GM18505 (cell line): ENCODE data around the gene DPPA3.
"Not testable (repeated sequence)": the region's sequence is repeated elsewhere in the genome, so short reads cannot be mapped to it uniquely, and the experiment has no call there.

Source experiments
- ATAC-seq: cut with Tn5 transposase; IDR thresholded peaks from one replicate; pipeline ENCODE4 v1.9.1; 2021; ENCODE audit not compliant: unreplicated experiment
- POLR2A ChIP-seq: IDR thresholded peaks from 4 replicates; pipeline ENCODE4 v1.6.1; 2011; ENCODE audit warnings: borderline replicate concordance; ENCODE audit not compliant: insufficient read depth, insufficient read length; ENCODE audit errors: extremely low read depth

The DPPA3 gene

DNA sequence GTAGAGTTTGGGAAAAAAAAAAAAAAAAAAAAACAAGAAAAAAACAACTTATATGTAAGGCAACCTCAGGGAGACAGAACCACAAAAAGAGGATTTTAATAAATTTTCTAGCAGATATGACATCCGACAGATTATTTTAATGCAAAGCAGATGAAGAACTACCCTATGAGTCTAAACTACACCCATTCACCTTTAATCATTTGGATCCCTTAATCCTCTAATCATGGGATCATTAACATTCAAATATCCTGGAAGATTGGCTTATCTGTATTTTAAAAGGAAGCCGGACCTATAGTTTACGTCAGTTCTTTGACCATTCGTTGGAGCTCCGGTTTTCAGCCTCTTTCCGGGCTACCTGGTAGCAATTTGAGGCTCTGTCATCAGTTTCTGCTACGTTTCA, at the start of gene DPPA3:
Gene DPPA3, plus strand, starts transcription at position 301 of the 400 bp plus-strand sequence. CDS start 138 bp downstream, outside the sequence.
- TF ChIP-seq POLR2A: no peak
- ATAC-seq: no peak

DNA sequence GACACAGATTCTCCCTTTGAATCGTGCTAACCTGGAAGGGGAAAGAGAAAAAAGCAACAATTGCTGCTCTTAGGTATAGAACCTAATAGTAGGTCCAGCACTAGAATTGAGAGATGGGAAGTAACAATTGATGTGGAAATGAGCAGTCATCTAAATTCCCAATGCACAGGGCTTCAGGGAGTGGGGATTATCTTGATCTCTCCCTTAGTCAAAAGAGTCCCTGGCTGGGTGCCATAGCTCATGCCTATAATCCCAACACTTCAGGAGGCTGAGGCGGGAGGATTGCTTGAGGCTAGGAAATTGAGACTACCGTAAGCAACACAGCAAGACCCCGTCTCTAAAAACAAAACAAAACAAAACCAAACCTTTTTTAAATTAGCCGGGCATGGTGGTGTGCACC, 49.5 kb upstream of the DPPA3 start:
- no peak for TF ChIP-seq POLR2A
- no peak for ATAC-seq

DNA sequence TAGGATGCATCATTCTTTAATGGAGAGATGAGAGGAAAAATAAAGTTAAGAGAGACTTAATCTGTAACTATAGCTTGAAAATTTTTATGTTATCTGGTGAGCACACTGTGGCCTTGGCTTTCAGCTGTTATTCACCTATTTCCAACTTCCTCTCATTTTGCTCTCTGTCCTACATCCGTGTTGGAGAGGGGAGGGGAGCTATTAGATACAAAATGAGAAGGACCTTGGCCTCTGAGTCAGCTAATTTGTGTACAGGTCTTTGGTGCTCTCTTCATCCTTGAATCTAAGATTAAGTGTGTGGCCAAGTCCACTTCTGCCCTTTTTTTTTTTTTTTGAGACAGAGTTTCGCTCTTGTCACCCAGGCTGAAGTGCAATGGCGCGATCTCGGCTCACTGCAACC, 44.6 kb upstream of the DPPA3 start:
- TF ChIP-seq POLR2A: no peak
- no peak for ATAC-seq

DNA sequence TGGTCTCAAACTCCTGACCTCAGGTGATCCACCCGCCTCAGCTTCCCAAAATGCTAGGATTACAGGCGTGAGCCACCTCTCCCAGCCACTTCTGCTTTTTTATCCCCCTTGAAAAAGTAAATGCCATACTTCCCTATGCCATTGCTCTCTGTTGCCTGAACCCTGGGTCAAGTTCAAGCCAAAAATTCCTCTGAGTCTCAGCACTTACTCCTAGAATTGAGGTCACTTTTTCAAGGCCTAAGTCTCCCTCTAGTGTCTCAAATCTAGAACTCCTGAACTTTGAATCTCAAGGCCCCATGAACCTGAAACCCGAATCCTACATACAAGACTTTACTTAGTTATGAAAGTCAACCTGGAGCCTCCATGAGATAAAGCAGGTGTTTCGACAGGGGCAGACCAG, 44.1 kb upstream of the DPPA3 start:
- no peak for TF ChIP-seq POLR2A
- ATAC-seq: no peak

DNA sequence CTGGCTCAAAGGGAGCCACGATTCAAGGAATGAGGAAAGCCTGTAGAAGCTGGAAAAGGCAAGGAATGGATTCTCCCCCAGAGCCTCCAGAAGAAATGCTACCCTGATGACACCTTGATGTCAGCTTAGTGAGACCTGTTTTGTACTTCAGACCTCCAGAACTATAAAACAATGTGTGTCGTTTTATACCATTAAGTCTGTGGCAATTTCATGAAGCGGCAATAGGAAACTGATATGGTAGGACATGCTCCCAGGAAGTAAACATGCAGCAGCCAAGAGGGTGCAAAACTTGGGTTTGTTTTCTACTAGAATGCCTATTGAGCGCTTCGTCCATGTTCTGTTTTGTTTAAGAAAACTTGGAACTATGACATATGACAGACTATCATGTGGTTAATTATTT, 43.1 kb upstream of the DPPA3 start:
- TF ChIP-seq POLR2A: no peak
- ATAC-seq: no peak

DNA sequence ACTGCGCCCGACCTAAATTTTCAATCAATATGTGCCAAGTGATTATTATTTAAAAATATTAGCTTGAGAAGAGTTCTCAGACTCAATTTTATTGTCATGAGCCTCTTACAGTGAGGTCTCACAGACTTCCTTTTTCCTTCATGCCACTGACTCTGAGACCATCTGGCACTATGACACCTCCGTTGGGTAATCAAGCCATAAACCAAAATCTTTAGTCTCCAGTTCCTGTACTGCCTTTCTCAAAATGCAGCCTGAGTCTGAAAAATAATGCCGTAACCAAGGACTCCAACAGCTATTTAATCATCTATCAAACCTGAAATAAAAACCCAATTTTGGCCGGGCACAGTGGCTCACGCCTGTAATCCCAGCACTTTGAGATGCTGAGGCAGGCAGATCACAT, 35.8 kb upstream of the DPPA3 start:
- ATAC-seq: not testable (repeated sequence)

DNA sequence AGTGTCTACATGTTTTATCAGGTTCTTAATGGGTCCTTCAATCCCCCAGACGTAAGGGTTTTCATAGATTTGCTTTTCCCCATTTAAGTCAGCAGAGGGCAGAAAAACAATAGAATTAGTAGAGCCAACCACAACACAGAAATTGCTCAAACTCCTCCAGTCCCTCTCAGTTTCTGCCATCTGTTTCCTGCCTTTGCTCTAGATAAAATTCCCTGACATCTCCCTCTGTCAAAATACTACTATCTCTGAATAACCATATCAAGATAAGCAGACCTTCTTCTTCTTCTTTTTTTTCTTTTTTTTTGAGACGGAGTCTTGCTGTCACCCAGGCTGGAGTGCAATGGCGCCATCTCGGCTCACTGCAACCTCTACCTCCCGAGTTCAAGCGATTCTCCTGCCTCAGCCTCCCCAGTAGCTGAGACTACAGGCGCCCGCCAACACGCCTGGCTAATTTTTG, 33.8 kb upstream of the DPPA3 start:
- not testable (repeated sequence) for ATAC-seq

DNA sequence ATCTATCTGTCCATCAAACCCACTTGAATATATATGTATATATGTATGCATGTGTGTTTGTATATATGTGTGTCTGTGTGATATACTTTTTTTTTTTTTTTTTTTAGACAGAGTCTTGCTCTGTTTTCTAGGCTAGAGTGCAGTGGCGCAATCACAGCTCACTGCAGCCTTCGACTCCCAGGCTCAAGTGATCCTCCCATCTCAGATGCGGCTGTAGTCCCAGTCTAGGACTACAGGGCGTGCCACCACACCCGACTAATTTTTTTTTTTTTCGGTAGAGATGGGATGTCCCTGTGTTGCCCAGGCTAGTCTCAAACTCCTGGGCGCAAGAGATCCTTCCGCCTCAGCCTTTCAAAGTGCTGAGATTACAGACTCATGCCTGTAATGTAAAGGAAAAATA, 32.5 kb upstream of the DPPA3 start:
- no peak for ATAC-seq
- no peak for TF ChIP-seq POLR2A

DNA sequence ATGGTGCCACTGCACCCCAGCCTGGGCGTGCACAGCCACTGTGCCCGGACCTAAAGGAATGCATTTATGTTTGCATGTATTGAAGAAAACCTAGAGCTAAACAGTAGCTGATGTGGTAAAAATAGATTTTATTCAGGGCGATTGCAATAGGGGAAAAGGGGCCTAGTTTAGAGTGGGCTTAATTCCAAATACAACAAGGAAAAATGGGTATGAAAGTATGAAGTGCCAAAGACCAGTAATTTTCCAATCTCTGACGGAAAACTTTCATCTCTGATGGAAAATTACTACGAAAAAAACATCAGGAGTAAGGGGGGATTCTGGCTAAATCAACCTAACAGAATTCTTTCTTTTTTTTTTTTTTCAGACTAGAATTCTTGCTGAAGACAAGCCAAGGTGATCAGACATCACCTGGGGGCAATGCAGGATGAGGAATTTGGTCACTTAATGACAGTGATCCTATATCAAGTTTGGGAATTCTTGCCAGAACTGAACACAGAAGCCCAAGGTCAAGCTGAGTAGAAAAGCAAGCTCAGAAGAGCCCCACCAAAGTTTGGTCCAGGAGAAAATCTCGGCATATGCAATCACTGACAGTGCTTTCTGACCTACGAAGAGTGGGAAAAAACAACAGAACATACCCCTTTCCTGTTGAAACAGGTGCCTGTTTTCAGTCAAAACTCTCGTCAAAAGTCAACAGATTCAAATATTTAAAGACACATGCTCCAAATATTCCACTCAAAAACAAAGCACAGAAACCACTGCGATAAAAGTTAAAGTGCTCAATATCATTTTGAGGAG, 31.8 kb upstream of the DPPA3 start:
- ATAC-seq: no peak

DNA sequence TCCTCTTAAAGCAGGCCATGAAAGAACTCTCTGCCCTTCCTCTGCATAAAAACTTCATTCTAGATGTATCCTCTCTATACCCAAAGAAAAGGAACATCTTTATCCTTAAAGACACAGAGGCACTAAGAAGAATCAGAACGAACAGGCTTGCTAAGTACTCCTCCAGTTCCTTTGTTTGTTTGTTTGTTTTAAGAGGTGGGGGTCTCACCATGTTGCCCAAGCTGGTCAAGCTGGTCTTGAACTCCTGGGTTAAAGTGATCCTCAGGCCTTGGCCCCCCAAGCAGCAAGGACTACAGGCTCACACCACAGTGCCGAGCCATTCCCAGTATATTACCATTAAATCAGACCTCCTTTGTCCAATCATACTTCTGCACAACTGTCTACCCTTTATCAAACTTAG, 29.7 kb upstream of the DPPA3 start:
- no peak for ATAC-seq
- TF ChIP-seq POLR2A: no peak

More for the DNA sequence above, 31.8 kb upstream of the DPPA3 start:
- TF ChIP-seq POLR2A: no peak

DNA sequence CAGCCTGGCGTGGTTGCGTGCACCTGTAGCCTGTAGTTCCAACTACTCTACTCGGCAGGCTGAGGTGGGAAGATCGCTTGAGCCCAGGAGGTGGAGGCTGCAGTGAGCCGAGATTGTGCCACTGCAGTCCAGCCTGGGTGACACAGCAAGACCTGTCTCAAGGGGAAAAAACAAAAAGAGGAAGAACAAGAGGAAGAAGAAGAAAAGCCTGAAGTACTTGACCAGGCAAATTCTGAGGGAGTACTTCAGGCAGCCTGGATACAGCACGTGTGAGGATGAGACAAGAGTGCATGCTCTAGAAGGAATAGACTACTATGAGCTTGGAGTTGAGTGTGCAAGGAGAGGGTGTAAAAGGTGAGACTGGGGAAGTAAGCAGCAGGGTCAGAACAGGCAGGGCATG, 17.4 kb upstream of the DPPA3 start:
- no peak for TF ChIP-seq POLR2A
- no peak for ATAC-seq

DNA sequence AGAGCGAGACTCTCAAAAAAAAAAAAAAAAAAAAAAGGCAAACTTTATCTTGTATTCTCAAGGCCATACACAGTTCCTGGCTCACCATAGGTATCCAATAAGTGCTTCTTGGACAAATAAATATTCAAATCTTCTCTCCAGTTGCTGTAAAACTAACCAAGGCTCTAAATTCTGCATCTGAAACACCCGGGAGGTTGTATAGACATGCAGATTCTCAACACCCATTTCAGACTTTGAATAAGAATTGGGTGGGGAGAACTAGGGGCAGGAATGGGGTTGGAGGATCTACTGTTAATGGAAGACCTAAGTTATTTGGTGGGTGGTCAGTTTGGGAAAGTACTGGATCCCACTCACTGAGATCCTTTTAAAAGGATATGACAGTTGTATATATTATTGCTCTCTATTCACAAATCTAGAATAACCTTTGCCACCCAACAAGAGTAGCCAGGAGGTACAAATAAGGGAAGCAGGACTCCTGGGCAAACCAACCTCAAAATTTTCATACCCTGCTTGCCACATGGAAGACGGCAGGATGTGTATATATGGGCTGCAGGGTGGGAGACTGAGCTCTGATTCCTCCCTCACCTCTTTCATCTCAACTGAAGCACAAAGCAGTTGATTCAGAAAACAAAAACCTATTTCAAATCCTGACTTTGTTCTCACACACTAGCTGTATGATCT, 16.5 kb upstream of the DPPA3 start:
- ATAC-seq: no peak
- TF ChIP-seq POLR2A: no peak

DNA sequence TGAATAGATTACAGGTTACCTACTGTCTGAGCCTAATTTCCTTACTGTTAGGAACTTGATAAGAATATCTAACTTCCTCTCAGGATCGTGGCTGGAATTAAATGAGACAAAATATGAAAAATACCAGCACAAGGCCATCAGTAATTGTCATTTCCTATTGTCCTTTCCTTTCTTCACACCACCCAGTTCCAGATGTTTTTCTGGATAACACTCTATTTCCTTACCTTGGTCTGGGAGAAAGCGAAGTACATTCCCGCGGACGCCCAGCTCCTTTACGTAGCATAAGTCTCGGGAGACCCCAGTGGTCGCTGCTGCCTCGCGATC, 16.0 kb upstream of the DPPA3 start:
- ATAC-seq: no peak
- no peak for TF ChIP-seq POLR2A

DNA sequence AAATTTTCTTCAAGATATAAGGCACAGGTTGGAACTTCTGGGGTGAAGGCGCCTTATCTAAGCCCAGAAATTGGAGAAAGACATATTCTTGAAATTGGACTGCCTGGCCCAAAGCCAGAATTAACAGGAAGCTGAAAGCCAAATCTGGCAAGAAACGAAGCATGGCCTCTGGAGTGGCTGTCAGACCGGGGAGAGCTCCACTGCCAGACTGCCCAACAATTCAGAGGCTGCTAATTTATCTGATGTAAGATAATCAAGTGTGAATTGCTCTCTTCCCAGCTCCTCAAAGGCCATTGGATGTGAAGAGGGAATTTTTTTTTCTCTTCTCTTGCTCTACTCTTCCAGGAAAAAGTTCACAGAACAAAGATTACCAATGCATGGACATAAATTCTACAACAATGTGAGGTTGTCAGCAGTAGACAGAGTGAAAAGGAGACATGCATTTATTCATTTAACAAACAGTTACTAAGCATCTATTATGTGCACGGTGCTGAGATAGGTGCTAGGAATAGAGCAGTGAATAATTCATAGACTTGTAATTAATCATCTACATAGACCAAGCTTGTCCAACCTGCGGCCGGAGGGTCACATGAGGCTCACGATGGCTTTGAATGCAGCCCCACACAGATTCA, 15.6 kb upstream of the DPPA3 start, which contains the start of gene GDF3:
Gene GDF3, minus strand, starts transcription at position 210 of the 632 bp plus-strand sequence. Its CDS starts 47 bp downstream, at position 163.
- TF ChIP-seq POLR2A: no peak
- ATAC-seq: no peak
